Spleen (tissue), 11 donors: ENCODE measurements around the gene ACADS. TPM values are rescaled to one million over a fixed set of nuclear protein-coding genes. Genes with fewer than 3 reads are reported as not detected.

ENCODE experiments used
- DNase-seq: peaks from one replicate; pipeline ENCODE4 v3.0.0-alpha.2; 2020
- H3K27ac ChIP-seq, 8 donors: fragments of 200-600 bp; sonication (generic) in 7 of 8; 1 replicate in 4 of 8; 2 replicates in 4 of 8; pipeline versions ENCODE4 v1.5.0 to v1.8.0; 2016 to 2021; ENCODE audit warnings: inconsistent platforms in 4 of 8, mild to moderate bottlenecking in 4 of 8, moderate library complexity in 1 of 8
- H3K27me3 ChIP-seq, 7 donors: fragments of 200-600 bp; sonication (generic) in 6 of 7; replicated peaks in 1 of 7; 1 replicate in 4 of 7; 2 replicates in 3 of 7; pipeline versions ENCODE4 v1.5.0 to v1.8.0; 2016 to 2021; ENCODE audit warnings: inconsistent platforms in 3 of 7, mild to moderate bottlenecking in 1 of 7
- H3K36me3 ChIP-seq, 6 donors: fragments of 200-600 bp; sonication (generic) in 5 of 6; 1 replicate in 4 of 6; 2 replicates in 2 of 6; pipeline versions ENCODE4 v1.5.0 to v1.8.0; 2016 to 2021; ENCODE audit warnings: inconsistent platforms in 2 of 6
- H3K4me1 ChIP-seq, 6 donors: fragments of 200-600 bp; sonication (generic) in 5 of 6; 1 replicate in 3 of 6; 2 replicates in 3 of 6; pipeline versions ENCODE4 v1.5.0 to v1.8.0; 2016 to 2021; ENCODE audit warnings: inconsistent platforms in 3 of 6
- H3K4me3 ChIP-seq, 8 donors: fragments of 200-600 bp; sonication (generic) in 7 of 8; 1 replicate in 4 of 8; 2 replicates in 4 of 8; pipeline versions ENCODE4 v1.5.0 to v1.8.0; 2016 to 2021; ENCODE audit warnings: inconsistent platforms in 4 of 8, mild to moderate bottlenecking in 4 of 8, moderate library complexity in 2 of 8
- H3K9me3 ChIP-seq, 8 donors: fragments of 200-600 bp; sonication (generic) in 7 of 8; 1 replicate in 4 of 8; 2 replicates in 4 of 8; pipeline versions ENCODE4 v1.5.0 to v1.8.0; 2016 to 2021; ENCODE audit warnings: inconsistent platforms in 4 of 8
- CTCF ChIP-seq, 11 experiments: fragments of 200-600 bp in 7 of 11; fragments of 450-650 bp in 4 of 11; sonication (generic) in 4 of 11; IDR thresholded peaks in 8 of 11; conservative IDR thresholded peaks in 3 of 11; 1 replicate in 7 of 11; 2 replicates in 4 of 11; pipeline versions ENCODE4 v1.4.0 to v1.8.0; 2016 to 2021; ENCODE audit warnings: antibody characterized with exemption in 11 of 11, inconsistent platforms in 4 of 11, mild to moderate bottlenecking in 1 of 11
- POLR2A ChIP-seq, 3 donors: fragments of 450-650 bp; IDR thresholded peaks; one replicate each; pipeline ENCODE4 v1.5.1; 2017; ENCODE audit warnings: antibody characterized with exemption in 3 of 3, mild to moderate bottlenecking in 1 of 3
- POLR2AphosphoS5 ChIP-seq, 3 donors: sonication (generic); formaldehyde crosslinking; IDR thresholded peaks; one replicate each; pipeline ENCODE4 v1.5.1; 2017; ENCODE audit warnings: antibody characterized with exemption in 3 of 3
- WGBS, 5 donors: extraction: QIAGEN DNeasy Blood & Tissue Kit in 3 of 5; methylation state at CpG; one replicate each; pipeline versions ENCODE4 v1.1.5 to v1.1.7; 2013 to 2018; 5-methylcytosine and 5-hydroxymethylcytosine counted together
- intact Hi-C: fragments of 100-400 bp; cut with DNase I; formaldehyde crosslinking; loops from one replicate; pipeline ENCODE4 v1.15.0; 2023; ENCODE audit warnings: low total_unique reads
- polyA plus RNA-seq, 3 donors: library from polyadenylated mRNA; stranded (reverse); fragments of 200-250 nt; gene quantifications; one replicate each; pipeline ENCODE4 v1.2.1, GENCODE V29; 2013
- total RNA-seq, 7 donors: library from RNA; depleted of rRNA in 3 of 7; stranded (reverse); fragments of >200 nt in 3 of 7; fragmentation: NEBNext Ultra II Directional in 4 of 7; extraction: Animal tissue kit (Norgen Biotek cat#: 25700) in 4 of 7; gene quantifications; one replicate each; pipeline versions ENCODE4 v1.1.0 to v1.2.1, GENCODE V29; 2016 to 2021
- donor health status: healthy with polysubstance abuse.
- donor health status: DM: no; HTN: no; CAD: no; lungs with moderate emphysema.
- donor health status: DM: no; HTN: no; CAD: no.
- donor health status: Bipolar disorder and iron deficiency.
- donor health status: healthy.
- donor health status: DM: no; HTN: no; CAD: no.
- donor health status: DM: yes; HTN: yes; CAD: no.

The ACADS gene
- total and polyA plus RNA-seq, 10 donors = 21.2 to 66.4 (median 37.6) TPM

- intact Hi-C loops = no loop called here
- Histone ChIP-seq H3K27ac (peak overlapping the region in 3 of 8 donors; percentile 93 to 96 (median 93)), H3K9me3 (no peaks in the 10 kb centered on the region), H3K4me3 (peak overlapping the region in 5 of 8 donors; percentile 81 to 97 (median 91)), H3K27me3 (no peaks in the 10 kb centered on the region), H3K4me1 (peaks cover 40 to 89% (median 66%) of the 10 kb centered on the region in 6 donors), H3K36me3 (peaks cover 1 to 19% (median 11%) of the 10 kb centered on the region in 6 donors)
- 64 to 85% (median 68%) methylated on average over 6 of the region's 6 CpGs for WGBS, 5 donors
- no peak for TF ChIP-seq POLR2AphosphoS5 (IDR thresholded peaks at IDR 0.05)
- no peak for TF ChIP-seq CTCF (IDR thresholded peaks at IDR 0.05 in 8 of 11, conservative IDR thresholded peaks at IDR 0.05 in 3 of 11)
- TF ChIP-seq POLR2A (IDR thresholded peaks at IDR 0.05) = no peak
- no peak for DNase-seq
Observed at GRCh38 chr12:120689397-120690082, 36.1 kb upstream of the ACADS start.

- TF ChIP-seq POLR2A (IDR thresholded peaks at IDR 0.05) (no peak), CTCF (IDR thresholded peaks at IDR 0.05 in 8 of 11, conservative IDR thresholded peaks at IDR 0.05 in 3 of 11) (no peak), POLR2AphosphoS5 (IDR thresholded peaks at IDR 0.05) (no peak)
- Histone ChIP-seq H3K27me3 (no peaks in the 10 kb centered on the region), H3K27ac (no peak overlapping the region), H3K4me3 (peak overlapping the region in 1 of 8 donors; percentile 97), H3K4me1 (peaks cover 40 to 89% (median 61%) of the 10 kb centered on the region in 6 donors), H3K9me3 (no peaks in the 10 kb centered on the region), H3K36me3 (peaks cover 6 to 24% (median 16%) of the 10 kb centered on the region in 6 donors)
- DNase-seq = no peak
- WGBS, 5 donors = 84 to 97% (median 89%) methylated on average over 2 of the region's 2 CpGs
- intact Hi-C loops = no loop called here
Observed at GRCh38 chr12:120690083-120690450, 35.6 kb upstream of the ACADS start.

- peaks cover 34 to 81% (median 51%) of the 10 kb centered on the region in 6 donors for H3K4me1 ChIP-seq
- intact Hi-C loops = no loop called here
- peak overlapping the region in 3 of 8 donors; percentile 1 to 12 (median 7) for H3K27ac ChIP-seq
- TF ChIP-seq POLR2A (IDR thresholded peaks at IDR 0.05) (no peak), POLR2AphosphoS5 (IDR thresholded peaks at IDR 0.05) (no peak), CTCF (IDR thresholded peaks at IDR 0.05 in 8 of 11, conservative IDR thresholded peaks at IDR 0.05 in 3 of 11) (no peak)
- no peak overlapping the region for H3K4me3 ChIP-seq
- DNase-seq = no peak
- H3K27me3 ChIP-seq = no peaks in the 10 kb centered on the region
- H3K36me3 ChIP-seq = peaks cover 12 to 34% (median 25%) of the 10 kb centered on the region in 6 donors
- no peaks in the 10 kb centered on the region for H3K9me3 ChIP-seq
- 60 to 88% (median 72%) methylated on average over 3 of the region's 3 CpGs for WGBS, 5 donors
Observed at GRCh38 chr12:120690978-120691377, 34.6 kb upstream of the ACADS start.

- Histone ChIP-seq H3K4me3 (no peak overlapping the region), H3K27ac (no peak overlapping the region), H3K36me3 (peaks cover 12 to 50% (median 41%) of the 10 kb centered on the region in 6 donors), H3K27me3 (no peaks in the 10 kb centered on the region), H3K4me1 (peaks cover 32 to 74% (median 49%) of the 10 kb centered on the region in 6 donors), H3K9me3 (no peaks in the 10 kb centered on the region)
- DNase-seq = no peak
- intact Hi-C loops = no loop called here
- 84 to 93% (median 91%) methylated on average over 11 of the region's 11 CpGs for WGBS, 5 donors
- no peak for TF ChIP-seq POLR2AphosphoS5 (IDR thresholded peaks at IDR 0.05)
- TF ChIP-seq POLR2A (IDR thresholded peaks at IDR 0.05) = no peak
- TF ChIP-seq CTCF (IDR thresholded peaks at IDR 0.05 in 8 of 11, conservative IDR thresholded peaks at IDR 0.05 in 3 of 11) = no peak
Observed at GRCh38 chr12:120692524-120693033, 33.0 kb upstream of the ACADS start.
